GM12873 (cell line): ENCODE data around the gene NPR2.

ENCODE experiments used
- TF ChIP-seq, protein P1 (sequence below): IDR thresholded peaks from 2 replicates; pipeline ENCODE4 v1.5.1; 2012; ENCODE audit warnings: low read depth, mild to moderate bottlenecking, moderate library complexity, low read length, control low read depth; ENCODE audit not compliant: insufficient read depth; ENCODE audit errors: missing control alignments

The NPR2 gene

GRCh38 chr9:35852876-35853865 is 61.8 kb downstream of the NPR2 start:
- TF ChIP-seq, protein P1, sequence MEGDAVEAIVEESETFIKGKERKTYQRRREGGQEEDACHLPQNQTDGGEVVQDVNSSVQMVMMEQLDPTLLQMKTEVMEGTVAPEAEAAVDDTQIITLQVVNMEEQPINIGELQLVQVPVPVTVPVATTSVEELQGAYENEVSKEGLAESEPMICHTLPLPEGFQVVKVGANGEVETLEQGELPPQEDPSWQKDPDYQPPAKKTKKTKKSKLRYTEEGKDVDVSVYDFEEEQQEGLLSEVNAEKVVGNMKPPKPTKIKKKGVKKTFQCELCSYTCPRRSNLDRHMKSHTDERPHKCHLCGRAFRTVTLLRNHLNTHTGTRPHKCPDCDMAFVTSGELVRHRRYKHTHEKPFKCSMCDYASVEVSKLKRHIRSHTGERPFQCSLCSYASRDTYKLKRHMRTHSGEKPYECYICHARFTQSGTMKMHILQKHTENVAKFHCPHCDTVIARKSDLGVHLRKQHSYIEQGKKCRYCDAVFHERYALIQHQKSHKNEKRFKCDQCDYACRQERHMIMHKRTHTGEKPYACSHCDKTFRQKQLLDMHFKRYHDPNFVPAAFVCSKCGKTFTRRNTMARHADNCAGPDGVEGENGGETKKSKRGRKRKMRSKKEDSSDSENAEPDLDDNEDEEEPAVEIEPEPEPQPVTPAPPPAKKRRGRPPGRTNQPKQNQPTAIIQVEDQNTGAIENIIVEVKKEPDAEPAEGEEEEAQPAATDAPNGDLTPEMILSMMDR = no peak

DNA sequence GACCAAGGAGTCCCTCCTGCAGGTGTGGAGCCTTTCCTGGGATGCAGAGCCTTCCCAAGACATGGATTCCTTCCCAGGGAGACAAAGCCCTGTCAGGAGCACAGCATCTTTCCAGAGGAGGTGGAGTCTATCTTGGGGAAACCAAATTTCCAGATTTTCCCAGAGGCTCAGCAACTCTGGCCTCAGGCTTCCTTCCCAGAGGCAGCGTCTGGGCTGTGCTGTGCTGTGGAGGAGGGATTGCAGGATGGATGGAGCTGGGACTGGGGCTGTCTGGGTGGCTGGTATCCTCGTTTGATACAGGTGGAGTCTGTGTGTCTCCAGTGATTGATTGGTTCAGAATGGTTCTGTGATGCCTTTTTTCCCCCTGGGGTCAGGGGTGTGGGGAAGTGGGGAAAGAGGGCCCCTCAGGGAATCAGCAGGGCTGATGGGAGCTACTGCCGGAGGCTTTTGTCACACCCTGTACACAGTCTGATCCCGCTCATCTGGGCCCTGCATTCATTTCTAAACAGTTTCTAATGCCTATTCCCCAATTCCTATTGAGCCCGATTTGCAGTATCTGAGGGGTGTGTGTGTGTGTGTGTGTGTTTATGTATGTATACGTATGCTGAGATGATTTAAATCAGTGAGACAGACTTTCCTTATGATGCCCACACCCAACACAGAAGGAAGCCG is 62.8 kb downstream of the NPR2 start:
- TF ChIP-seq, protein P1 = no peak

DNA sequence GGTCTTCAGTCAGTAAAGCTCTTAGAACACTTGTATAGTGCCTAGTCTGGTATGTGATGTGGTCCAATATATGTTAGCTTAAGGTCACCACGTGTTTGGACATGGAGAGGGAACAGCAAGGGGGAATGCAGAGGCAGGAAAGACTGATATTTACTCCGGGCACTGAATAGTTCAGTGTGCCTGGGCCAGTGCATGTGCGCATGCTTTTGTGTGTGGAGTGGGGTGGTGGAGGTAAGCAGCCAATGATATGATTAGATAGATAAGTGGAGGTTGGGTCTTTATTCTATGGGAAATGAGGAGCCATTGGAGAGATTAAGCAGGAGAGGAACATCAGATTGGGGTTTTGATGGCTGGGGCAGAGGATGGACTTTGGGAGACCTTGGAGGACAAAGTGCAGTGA is 64.8 kb downstream of the NPR2 start:
- TF ChIP-seq, protein P1 = no peak

DNA sequence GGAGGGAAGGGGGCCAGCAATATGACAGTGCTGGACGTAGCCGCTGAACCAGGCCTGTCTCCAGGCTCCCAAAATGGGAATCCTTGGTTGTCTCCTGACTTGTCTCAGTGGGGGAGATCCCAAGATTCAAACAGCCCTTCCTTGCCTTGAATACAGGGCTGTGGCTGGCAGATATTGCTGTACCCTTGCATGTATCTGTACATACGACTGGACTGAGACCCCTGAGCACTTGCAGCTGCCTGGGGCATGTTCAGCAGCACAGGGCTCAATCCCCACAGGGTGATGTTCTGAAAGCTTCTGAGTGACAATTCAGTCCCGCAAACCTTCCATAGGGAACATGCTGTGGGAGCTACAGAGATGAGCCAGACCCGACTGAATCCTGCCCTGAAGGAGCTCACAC is 65.5 kb downstream of the NPR2 start:
- TF ChIP-seq, protein P1 = no peak

DNA sequence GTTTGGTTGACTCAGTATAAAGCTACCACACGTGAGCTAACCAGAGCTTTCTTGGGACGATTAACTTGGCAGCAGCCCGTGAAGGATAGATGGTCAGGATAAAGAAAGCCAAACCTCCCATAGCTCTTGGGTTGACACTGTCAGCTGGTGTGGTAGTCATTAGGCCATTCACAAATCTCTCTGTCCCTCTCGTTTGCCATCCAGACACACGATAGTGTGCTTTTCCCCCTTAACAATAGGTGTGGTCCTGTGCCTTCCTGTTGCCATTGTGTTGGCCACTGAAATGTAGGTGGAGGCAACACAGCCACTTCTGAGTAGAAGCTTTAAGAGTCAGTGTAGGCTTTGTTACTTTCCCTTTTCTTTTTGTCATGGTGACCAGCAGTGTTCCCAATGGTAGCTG is 67.1 kb downstream of the NPR2 start:
- TF ChIP-seq, protein P1 = no peak
